Measurements from ENCODE around the gene CYTH2. TPM values are rescaled to one million over a fixed set of nuclear protein-coding genes. Genes with fewer than 3 reads are reported as not detected.

Gene CYTH2
- total RNA-seq, 1 donor from 2014 or later = 81.6 TPM

- no peak for TF ChIP-seq CTCF (conservative IDR thresholded peaks at IDR 0.05; ENCODE audit: low read depth, low read length)
- no peak for DNase-seq (ENCODE audit: low read depth)
- no peak overlapping the region for H3K4me3 ChIP-seq (ENCODE audit: low read depth, low read length)
Observed at GRCh38 chr19:48441360-48442050, 27.7 kb upstream of the CYTH2 start.

DNA sequence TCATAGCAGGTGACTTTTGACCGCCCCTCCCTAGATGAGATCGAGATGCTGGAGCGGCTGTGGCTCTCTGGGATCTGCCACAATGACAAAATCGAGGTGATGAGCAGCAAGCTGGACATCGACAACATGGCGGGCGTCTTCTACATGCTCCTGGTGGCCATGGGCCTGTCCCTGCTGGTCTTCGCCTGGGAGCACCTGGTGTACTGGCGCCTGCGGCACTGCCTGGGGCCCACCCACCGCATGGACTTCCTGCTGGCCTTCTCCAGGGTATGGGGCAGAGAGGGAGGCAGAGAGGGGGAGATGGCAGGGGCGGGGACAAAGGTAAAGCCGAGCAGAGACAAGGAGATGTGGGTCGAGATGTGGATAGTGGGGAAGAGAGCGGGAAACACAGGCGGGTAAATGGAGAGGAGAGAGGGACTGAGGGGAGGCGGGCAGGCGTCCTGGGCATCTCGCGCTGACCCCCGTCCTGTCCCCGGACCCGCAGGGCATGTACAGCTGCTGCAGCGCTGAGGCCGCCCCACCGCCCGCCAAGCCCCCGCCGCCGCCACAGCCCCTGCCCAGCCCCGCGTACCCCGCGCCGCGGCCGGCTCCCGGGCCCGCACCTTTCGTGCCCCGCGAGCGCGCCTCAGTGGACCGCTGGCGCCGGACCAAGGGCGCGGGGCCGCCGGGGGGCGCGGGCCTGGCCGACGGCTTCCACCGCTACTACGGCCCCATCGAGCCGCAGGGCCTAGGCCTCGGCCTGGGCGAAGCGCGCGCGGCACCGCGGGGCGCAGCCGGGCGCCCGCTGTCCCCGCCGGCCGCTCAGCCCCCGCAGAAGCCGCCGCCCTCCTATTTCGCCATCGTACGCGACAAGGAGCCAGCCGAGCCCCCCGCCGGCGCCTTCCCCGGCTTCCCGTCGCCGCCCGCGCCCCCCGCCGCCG, 26.8 kb upstream of the CYTH2 start:
- no peak for DNase-seq (ENCODE audit: low read depth)
- no peak overlapping the region for H3K4me3 ChIP-seq (ENCODE audit: low read depth, low read length)
- TF ChIP-seq CTCF (conservative IDR thresholded peaks at IDR 0.05; ENCODE audit: low read depth, low read length) = no peak

DNA sequence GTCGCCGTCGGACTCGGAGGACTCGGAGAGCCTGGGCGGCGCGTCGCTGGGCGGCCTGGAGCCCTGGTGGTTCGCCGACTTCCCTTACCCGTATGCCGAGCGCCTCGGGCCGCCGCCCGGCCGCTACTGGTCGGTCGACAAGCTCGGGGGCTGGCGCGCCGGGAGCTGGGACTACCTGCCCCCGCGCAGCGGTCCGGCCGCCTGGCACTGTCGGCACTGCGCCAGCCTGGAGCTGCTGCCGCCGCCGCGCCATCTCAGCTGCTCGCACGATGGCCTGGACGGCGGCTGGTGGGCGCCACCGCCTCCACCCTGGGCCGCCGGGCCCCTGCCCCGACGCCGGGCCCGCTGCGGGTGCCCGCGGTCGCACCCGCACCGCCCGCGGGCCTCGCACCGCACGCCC, 25.9 kb upstream of the CYTH2 start:
- H3K4me3 ChIP-seq (ENCODE audit: low read depth, low read length) = peak overlapping the region; percentile 11
- TF ChIP-seq CTCF (conservative IDR thresholded peaks at IDR 0.05; ENCODE audit: low read depth, low read length) = no peak
- no peak for DNase-seq (ENCODE audit: low read depth)

- peak overlapping the region; percentile 100 for H3K4me3 ChIP-seq (ENCODE audit: low read depth, low read length)
- TF ChIP-seq CTCF (conservative IDR thresholded peaks at IDR 0.05; ENCODE audit: low read depth, low read length) = no peak
- DNase-seq (ENCODE audit: low read depth) = no peak
Observed at GRCh38 chr19:48443731-48444128, 25.4 kb upstream of the CYTH2 start.

DNA sequence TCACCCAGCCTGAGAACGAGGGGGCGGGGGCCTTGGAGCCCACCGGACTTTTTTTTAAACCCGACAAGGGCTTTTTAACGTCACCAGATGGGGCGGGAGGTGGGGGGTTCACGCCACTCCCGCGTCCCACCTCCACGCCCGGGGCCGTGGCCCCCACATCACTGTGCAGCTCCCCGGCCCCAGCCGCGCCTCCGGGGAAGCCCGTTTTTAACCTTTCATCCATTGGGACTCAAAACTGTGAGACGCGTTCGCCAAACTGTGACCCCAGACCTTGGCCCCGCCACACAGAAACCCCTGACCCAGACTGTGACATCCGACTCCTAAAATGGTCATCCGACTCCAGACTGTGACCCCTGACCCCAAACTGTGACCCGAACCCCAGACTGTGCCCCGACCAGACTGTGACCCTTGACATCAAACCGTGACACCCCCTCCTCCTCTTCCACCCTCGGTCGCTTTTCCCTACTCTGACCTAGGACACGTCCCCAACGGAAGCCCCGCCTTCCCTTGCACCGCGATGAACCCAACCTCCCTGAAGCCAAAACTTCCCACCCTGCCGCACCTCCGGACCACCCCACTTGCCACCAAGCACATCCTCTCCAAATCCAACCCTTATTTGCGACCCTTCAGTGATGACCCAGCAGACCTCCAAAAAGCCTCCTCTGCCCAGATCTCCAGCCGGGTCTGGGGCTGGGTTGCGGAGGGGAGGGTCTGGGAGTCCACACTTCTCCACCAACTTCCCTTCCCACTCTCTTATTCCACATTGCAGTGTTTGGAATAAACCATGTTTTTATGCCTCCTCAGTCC, 24.8 kb upstream of the CYTH2 start:
- TF ChIP-seq CTCF (conservative IDR thresholded peaks at IDR 0.05; ENCODE audit: low read depth, low read length) = no peak
- no peak for DNase-seq (ENCODE audit: low read depth)
- H3K4me3 ChIP-seq (ENCODE audit: low read depth, low read length) = peak overlapping the region; percentile 100

- no peak for TF ChIP-seq CTCF (conservative IDR thresholded peaks at IDR 0.05; ENCODE audit: low read depth, low read length)
- peak overlapping the region; percentile 100 for H3K4me3 ChIP-seq (ENCODE audit: low read depth, low read length)
- no peak for DNase-seq (ENCODE audit: low read depth)
Observed at GRCh38 chr19:48444936-48445200, 24.3 kb upstream of the CYTH2 start.
